HCT116 (cell line): ENCODE measurements around the gene COQ8B. TPM values are rescaled to one million over a fixed set of nuclear protein-coding genes. Genes with fewer than 3 reads are reported as not detected.

Experiments used
- ATAC-seq: fragments of 200-7000 bp; cut with Tn5 transposase; 2 replicates; pipeline ENCODE4 v1.9.1; 2020; ENCODE audit warnings: mild to moderate bottlenecking, moderate library complexity
- BruUV-seq: library from RNA; stranded (reverse); fragments of 400-500 nt; replicated peaks from 2 replicates; lab custom pipeline; 2021; lab: Mats Ljungman, UMichigan
- CTCF ChIA-PET: fragments of 300-600 bp; sonication (Branson Sonifier 250); formaldehyde crosslinking; loops from one replicate; lab custom pipeline; 2021; ENCODE audit warnings: antibody characterized with exemption; lab: Charles Lee
- POLR2A ChIA-PET: fragments of 300-600, 350-600 bp; sonication (Branson Sonifier 250); formaldehyde crosslinking; loops from one replicate; lab custom pipeline; 2021; ENCODE audit warnings: antibody characterized with exemption; lab: Charles Lee
- RAD21 ChIA-PET, 2 experiments: fragments of 300-600 bp; sonication (Branson Sonifier 250); formaldehyde crosslinking; loops; one replicate each; lab custom pipeline; 2023; ENCODE audit warnings: low total read pairs in 2 of 2; ENCODE audit not compliant: uncharacterized antibody in 2 of 2, unreplicated experiment in 2 of 2, low non-redundant PET in 1 of 2; lab: Charles Lee
- DNase-seq: peaks from one replicate; pipeline ENCODE4 v3.0.0-alpha.2; 2010; ENCODE audit warnings: low read depth, low spot score
- H2AFZ ChIP-seq: fragments of 200-600 bp; shearing (Covaris generic), sonication (generic); 2 replicates; pipeline ENCODE4 v1.6.1; 2017; ENCODE audit warnings: low read depth, mixed run types, mixed read lengths, antibody characterized with exemption, low read length; ENCODE audit not compliant: poor library complexity, severe bottlenecking
- H3K27ac ChIP-seq: 2 replicates; pipeline ENCODE4 v1.5.1; 2012; ENCODE audit warnings: low read depth, low read length
- H3K27me3 ChIP-seq: fragments of 200-600 bp; sonication (generic); 2 replicates; pipeline ENCODE4 v1.6.1; 2016; ENCODE audit warnings: mixed run types, low read length, mixed read lengths; ENCODE audit not compliant: insufficient read depth
- H3K36me3 ChIP-seq, 2 experiments: fragments of 200-500 bp in 1 of 2; fragments of 200-600 bp in 1 of 2; sonication (Bioruptor generic) in 1 of 2; sonication (generic) in 1 of 2; 2 replicates each; pipeline versions ENCODE4 v1.5.1 to v1.6.1; 2014 to 2016; ENCODE audit warnings: low read length in 2 of 2, inconsistent platforms in 1 of 2, mixed read lengths in 1 of 2, mixed run types in 1 of 2; ENCODE audit not compliant: insufficient read depth in 2 of 2, control insufficient read depth in 1 of 2
- H3K4me1 ChIP-seq, 2 experiments: fragments of 200-600 bp in 1 of 2; sonication (generic) in 1 of 2; 2 replicates each; pipeline versions ENCODE4 v1.5.1 to v1.6.1; 2012 to 2017; ENCODE audit warnings: low read length in 2 of 2, inconsistent platforms in 1 of 2, mild to moderate bottlenecking in 1 of 2, mixed read lengths in 1 of 2, mixed run types in 1 of 2, moderate library complexity in 1 of 2; ENCODE audit not compliant: insufficient read depth in 2 of 2, control insufficient read depth in 1 of 2
- H3K4me2 ChIP-seq: fragments of 200-600 bp; sonication (generic); 2 replicates; pipeline ENCODE4 v1.6.1; 2017; ENCODE audit warnings: mixed run types, low read length, mixed read lengths
- H3K4me3 ChIP-seq, 2 experiments: fragments of 200-600 bp in 1 of 2; sonication (generic) in 1 of 2; replicated peaks in 1 of 2; 2 replicates each; pipeline ENCODE4 v1.5.1; 2011 to 2016; ENCODE audit warnings: low read length in 2 of 2, control low read depth in 1 of 2, low read depth in 1 of 2, mild to moderate bottlenecking in 1 of 2, mixed read lengths in 1 of 2, mixed run types in 1 of 2
- H3K79me2 ChIP-seq: fragments of 200-600 bp; sonication (generic); 2 replicates; pipeline ENCODE4 v1.6.1; 2017; ENCODE audit warnings: mild to moderate bottlenecking, mixed run types, low read length, moderate library complexity, mixed read lengths; ENCODE audit not compliant: insufficient read depth
- H3K9ac ChIP-seq: fragments of 200-600 bp; sonication (generic); 2 replicates; pipeline ENCODE4 v1.6.1; 2016; ENCODE audit warnings: low read length, mixed read lengths
- H3K9me2 ChIP-seq: fragments of 200-600 bp; sonication (generic), shearing (Covaris generic); 2 replicates; pipeline ENCODE4 v1.6.1; 2017; ENCODE audit warnings: mixed run types, mild to moderate bottlenecking, moderate library complexity; ENCODE audit not compliant: insufficient read depth
- H3K9me3 ChIP-seq, 2 experiments: fragments of 200-500 bp in 1 of 2; fragments of 200-600 bp in 1 of 2; sonication (Bioruptor generic) in 1 of 2; sonication (generic) in 1 of 2; 2 replicates each; pipeline ENCODE4 v1.6.1; 2014 to 2017; ENCODE audit warnings: low read length in 2 of 2, mixed read lengths in 2 of 2, inconsistent platforms in 1 of 2, low read depth in 1 of 2, mild to moderate bottlenecking in 1 of 2, mixed run types in 1 of 2, moderate library complexity in 1 of 2; ENCODE audit not compliant: control insufficient read depth in 1 of 2, insufficient read depth in 1 of 2
- H4K20me1 ChIP-seq: fragments of 200-600 bp; sonication (generic), shearing (Covaris generic); 2 replicates; pipeline ENCODE4 v1.6.1; 2017; ENCODE audit warnings: mixed run types, mild to moderate bottlenecking, moderate library complexity; ENCODE audit not compliant: insufficient read depth
- CEBPB ChIP-seq: IDR thresholded peaks from 2 replicates; pipeline ENCODE4 v1.6.1; 2012; ENCODE audit warnings: low read depth
- EGR1 ChIP-seq: IDR thresholded peaks from 2 replicates; pipeline ENCODE4 v1.6.1; 2012; ENCODE audit warnings: low read depth
- ELF1 ChIP-seq: IDR thresholded peaks from 2 replicates; pipeline ENCODE4 v1.6.1; 2012; ENCODE audit warnings: low read depth, borderline replicate concordance
- FOSL1 ChIP-seq: IDR thresholded peaks from 2 replicates; pipeline ENCODE4 v1.6.1; 2012; ENCODE audit warnings: low read depth
- JUND ChIP-seq: IDR thresholded peaks from 2 replicates; pipeline ENCODE4 v1.6.1; 2012
- POLR2A ChIP-seq: IDR thresholded peaks from 2 replicates; pipeline ENCODE4 v1.7.0; 2011; ENCODE audit warnings: borderline replicate concordance; ENCODE audit not compliant: insufficient read depth, insufficient read length; ENCODE audit errors: extremely low read depth
- SRF ChIP-seq: IDR thresholded peaks from 2 replicates; pipeline ENCODE4 v1.6.1; 2012; ENCODE audit warnings: low read depth
- TCF7L2 ChIP-seq: IDR thresholded peaks from 2 replicates; pipeline ENCODE4 v1.7.0; 2011; ENCODE audit warnings: borderline replicate concordance, inconsistent platforms; ENCODE audit not compliant: insufficient read depth, insufficient read length; ENCODE audit errors: extremely low read depth
- YY1 ChIP-seq: IDR thresholded peaks from 2 replicates; pipeline ENCODE4 v1.6.1; 2011; ENCODE audit warnings: low read length, low read depth, moderate library complexity, mild to moderate bottlenecking; ENCODE audit not compliant: insufficient replicate concordance; ENCODE audit errors: extremely low read depth
- ZFX ChIP-seq: fragments of 450-650 bp; IDR thresholded peaks from 2 replicates; pipeline ENCODE4 v1.6.1; 2017
- intact Hi-C: fragments of 100-400 bp; cut with micrococcal nuclease; formaldehyde crosslinking; loops from 2 replicates; pipeline ENCODE4 v1.10.0; 2022
- total RNA-seq: library from RNA; stranded (reverse); gene quantifications from one replicate; pipeline ENCODE4 v1.2.1, GENCODE V29; 2021; ENCODE audit not compliant: unreplicated experiment
- TF ChIP-seq, protein P1 (sequence below), 3 experiments: fragments of 200-600 bp in 1 of 3; sonication (generic) in 1 of 3; IDR thresholded peaks in 2 of 3; conservative IDR thresholded peaks in 1 of 3; 2 replicates each; pipeline ENCODE4 v1.5.1; 2012 to 2017; ENCODE audit warnings: low read depth in 2 of 3, low read length in 2 of 3, antibody characterized with exemption in 1 of 3, borderline replicate concordance in 1 of 3, control low read depth in 1 of 3, mild to moderate bottlenecking in 1 of 3, mixed read lengths in 1 of 3, mixed run types in 1 of 3, moderate library complexity in 1 of 3; ENCODE audit not compliant: insufficient read depth in 1 of 3
- TF ChIP-seq, protein P2 (sequence below): IDR thresholded peaks from 2 replicates; pipeline ENCODE4 v1.6.1; 2011; ENCODE audit warnings: mild to moderate bottlenecking, low read length, moderate library complexity; ENCODE audit not compliant: insufficient replicate concordance; ENCODE audit errors: extremely low read depth
- TF ChIP-seq, protein P3 (sequence below): IDR thresholded peaks from 2 replicates; pipeline ENCODE4 v1.6.1; 2012
- TF ChIP-seq, protein P4 (sequence below): IDR thresholded peaks from 2 replicates; pipeline ENCODE4 v1.6.1; 2012; ENCODE audit warnings: low read depth

COQ8B gene
- total RNA-seq, 1 experiment from 2014 or later = 47.1 TPM

DNA sequence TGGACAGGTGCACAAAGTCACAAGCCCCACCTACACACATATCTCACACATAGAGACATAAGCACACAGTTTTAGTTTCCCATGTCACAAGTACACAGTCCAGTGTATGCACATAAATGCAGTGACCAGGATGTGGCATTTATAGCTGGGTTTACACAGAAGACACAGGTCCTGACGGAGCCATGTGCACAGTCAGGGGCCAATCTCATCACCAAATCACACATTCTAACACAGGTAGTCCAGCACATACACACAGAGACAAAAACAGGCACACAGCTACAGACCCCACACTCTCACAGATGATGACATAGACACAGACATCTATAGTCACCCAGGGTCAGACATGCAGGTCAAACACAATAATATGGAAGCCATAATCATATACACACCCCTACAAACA, 28.4 kb downstream of the COQ8B start:
- no peaks in the 10 kb centered on the region for H3K9me2 ChIP-seq
- H3K4me3 ChIP-seq = no peak overlapping the region
- no peak for DNase-seq
- no peak overlapping the region for H2AFZ ChIP-seq
- H3K9ac ChIP-seq = no peak overlapping the region
- peaks cover 12 to 26% of the 10 kb centered on the region in 2 experiments; a peak in 3 of 4 replicates for H3K4me1 ChIP-seq
- no peaks in the 10 kb centered on the region for H3K9me3 ChIP-seq
- no peak overlapping the region for H3K27ac ChIP-seq
- POLR2A ChIA-PET = no interaction called here
- H3K79me2 ChIP-seq = peaks cover 29% of the 10 kb centered on the region
- intact Hi-C loops = no loop called here
- no peaks in the 10 kb centered on the region for H4K20me1 ChIP-seq
- no peak overlapping the region for H3K4me2 ChIP-seq
- no peaks in the 10 kb centered on the region for H3K27me3 ChIP-seq
- RAD21 ChIA-PET = no interaction called here
- TSS peak; percentile 49 for BruUV-seq
- no peak for TF ChIP-seq FOSL1
- TF ChIP-seq, protein P1, sequence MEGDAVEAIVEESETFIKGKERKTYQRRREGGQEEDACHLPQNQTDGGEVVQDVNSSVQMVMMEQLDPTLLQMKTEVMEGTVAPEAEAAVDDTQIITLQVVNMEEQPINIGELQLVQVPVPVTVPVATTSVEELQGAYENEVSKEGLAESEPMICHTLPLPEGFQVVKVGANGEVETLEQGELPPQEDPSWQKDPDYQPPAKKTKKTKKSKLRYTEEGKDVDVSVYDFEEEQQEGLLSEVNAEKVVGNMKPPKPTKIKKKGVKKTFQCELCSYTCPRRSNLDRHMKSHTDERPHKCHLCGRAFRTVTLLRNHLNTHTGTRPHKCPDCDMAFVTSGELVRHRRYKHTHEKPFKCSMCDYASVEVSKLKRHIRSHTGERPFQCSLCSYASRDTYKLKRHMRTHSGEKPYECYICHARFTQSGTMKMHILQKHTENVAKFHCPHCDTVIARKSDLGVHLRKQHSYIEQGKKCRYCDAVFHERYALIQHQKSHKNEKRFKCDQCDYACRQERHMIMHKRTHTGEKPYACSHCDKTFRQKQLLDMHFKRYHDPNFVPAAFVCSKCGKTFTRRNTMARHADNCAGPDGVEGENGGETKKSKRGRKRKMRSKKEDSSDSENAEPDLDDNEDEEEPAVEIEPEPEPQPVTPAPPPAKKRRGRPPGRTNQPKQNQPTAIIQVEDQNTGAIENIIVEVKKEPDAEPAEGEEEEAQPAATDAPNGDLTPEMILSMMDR (IDR thresholded peaks at IDR 0.05 in 2 of 3, conservative IDR thresholded peaks at IDR 0.05 in 1 of 3; ENCODE audit: borderline replicate concordance in 1 of 3, insufficient read depth in 1 of 3, low read depth in 2 of 3, low read length in 2 of 3) = no peak
- no peak for TF ChIP-seq ELF1
- TF ChIP-seq SRF = no peak
- TF ChIP-seq, protein P2, sequence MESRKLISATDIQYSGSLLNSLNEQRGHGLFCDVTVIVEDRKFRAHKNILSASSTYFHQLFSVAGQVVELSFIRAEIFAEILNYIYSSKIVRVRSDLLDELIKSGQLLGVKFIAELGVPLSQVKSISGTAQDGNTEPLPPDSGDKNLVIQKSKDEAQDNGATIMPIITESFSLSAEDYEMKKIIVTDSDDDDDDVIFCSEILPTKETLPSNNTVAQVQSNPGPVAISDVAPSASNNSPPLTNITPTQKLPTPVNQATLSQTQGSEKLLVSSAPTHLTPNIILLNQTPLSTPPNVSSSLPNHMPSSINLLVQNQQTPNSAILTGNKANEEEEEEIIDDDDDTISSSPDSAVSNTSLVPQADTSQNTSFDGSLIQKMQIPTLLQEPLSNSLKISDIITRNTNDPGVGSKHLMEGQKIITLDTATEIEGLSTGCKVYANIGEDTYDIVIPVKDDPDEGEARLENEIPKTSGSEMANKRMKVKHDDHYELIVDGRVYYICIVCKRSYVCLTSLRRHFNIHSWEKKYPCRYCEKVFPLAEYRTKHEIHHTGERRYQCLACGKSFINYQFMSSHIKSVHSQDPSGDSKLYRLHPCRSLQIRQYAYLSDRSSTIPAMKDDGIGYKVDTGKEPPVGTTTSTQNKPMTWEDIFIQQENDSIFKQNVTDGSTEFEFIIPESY = no peak
- TF ChIP-seq JUND = no peak
- TF ChIP-seq YY1 = no peak
- no peak for TF ChIP-seq EGR1
- no peak for TF ChIP-seq ZFX
- TF ChIP-seq TCF7L2 = no peak
- no peak for TF ChIP-seq CEBPB
- TF ChIP-seq, protein P3, sequence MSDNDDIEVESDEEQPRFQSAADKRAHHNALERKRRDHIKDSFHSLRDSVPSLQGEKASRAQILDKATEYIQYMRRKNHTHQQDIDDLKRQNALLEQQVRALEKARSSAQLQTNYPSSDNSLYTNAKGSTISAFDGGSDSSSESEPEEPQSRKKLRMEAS = no peak
- TF ChIP-seq, protein P4, sequence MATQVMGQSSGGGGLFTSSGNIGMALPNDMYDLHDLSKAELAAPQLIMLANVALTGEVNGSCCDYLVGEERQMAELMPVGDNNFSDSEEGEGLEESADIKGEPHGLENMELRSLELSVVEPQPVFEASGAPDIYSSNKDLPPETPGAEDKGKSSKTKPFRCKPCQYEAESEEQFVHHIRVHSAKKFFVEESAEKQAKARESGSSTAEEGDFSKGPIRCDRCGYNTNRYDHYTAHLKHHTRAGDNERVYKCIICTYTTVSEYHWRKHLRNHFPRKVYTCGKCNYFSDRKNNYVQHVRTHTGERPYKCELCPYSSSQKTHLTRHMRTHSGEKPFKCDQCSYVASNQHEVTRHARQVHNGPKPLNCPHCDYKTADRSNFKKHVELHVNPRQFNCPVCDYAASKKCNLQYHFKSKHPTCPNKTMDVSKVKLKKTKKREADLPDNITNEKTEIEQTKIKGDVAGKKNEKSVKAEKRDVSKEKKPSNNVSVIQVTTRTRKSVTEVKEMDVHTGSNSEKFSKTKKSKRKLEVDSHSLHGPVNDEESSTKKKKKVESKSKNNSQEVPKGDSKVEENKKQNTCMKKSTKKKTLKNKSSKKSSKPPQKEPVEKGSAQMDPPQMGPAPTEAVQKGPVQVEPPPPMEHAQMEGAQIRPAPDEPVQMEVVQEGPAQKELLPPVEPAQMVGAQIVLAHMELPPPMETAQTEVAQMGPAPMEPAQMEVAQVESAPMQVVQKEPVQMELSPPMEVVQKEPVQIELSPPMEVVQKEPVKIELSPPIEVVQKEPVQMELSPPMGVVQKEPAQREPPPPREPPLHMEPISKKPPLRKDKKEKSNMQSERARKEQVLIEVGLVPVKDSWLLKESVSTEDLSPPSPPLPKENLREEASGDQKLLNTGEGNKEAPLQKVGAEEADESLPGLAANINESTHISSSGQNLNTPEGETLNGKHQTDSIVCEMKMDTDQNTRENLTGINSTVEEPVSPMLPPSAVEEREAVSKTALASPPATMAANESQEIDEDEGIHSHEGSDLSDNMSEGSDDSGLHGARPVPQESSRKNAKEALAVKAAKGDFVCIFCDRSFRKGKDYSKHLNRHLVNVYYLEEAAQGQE = no peak
- no peak for TF ChIP-seq POLR2A
- CTCF ChIA-PET = no interaction called here
- ATAC-seq = no peak
- H3K36me3 ChIP-seq = peaks cover 8 to 25% of the 10 kb centered on the region in 2 experiments
